B cell (primary cell): ENCODE results near the gene AGRN. TPM values are rescaled to one million over a fixed set of nuclear protein-coding genes. Genes with fewer than 3 reads are reported as not detected.

Experiments
- ATAC-seq: fragments of 200-7000 bp; cut with Tn5 transposase; one replicate; pipeline ENCODE4 v1.10.0; 2021; ENCODE audit warnings: low read depth, mild to moderate bottlenecking, moderate number of reproducible peaks, moderate library complexity
- CTCF ChIA-PET: fragments of 350-600 bp; sonication (Branson Sonifier 250); formaldehyde crosslinking; loops from one replicate; lab custom pipeline; 2021; ENCODE audit warnings: antibody characterized with exemption, inconsistent platforms; lab: Charles Lee
- POLR2A ChIA-PET: fragments of 350-600 bp; sonication (Branson Sonifier 250); formaldehyde crosslinking; loops from one replicate; lab custom pipeline; 2021; ENCODE audit warnings: antibody characterized with exemption; lab: Charles Lee
- DNase-seq: peaks from one replicate; pipeline ENCODE4 v3.0.0; 2013
- H2AFZ ChIP-seq: 2 replicates; pipeline ENCODE4 v1.6.1; 2012; ENCODE audit warnings: mild to moderate bottlenecking, low read depth, low read length; ENCODE audit not compliant: insufficient read depth, poor library complexity, severe bottlenecking
- H3K27ac ChIP-seq, 2 donors: 1 replicate in 1 of 2; 2 replicates in 1 of 2; pipeline ENCODE4 v1.5.1; 2012 to 2013; ENCODE audit warnings: low read length in 2 of 2, mild to moderate bottlenecking in 2 of 2, moderate library complexity in 1 of 2
- H3K27me3 ChIP-seq, 4 experiments: fragments of 200-600 bp in 1 of 4; sonication (generic) in 1 of 4; replicated peaks in 1 of 4; 1 replicate in 2 of 4; 2 replicates in 2 of 4; pipeline versions ENCODE4 v1.6.1 to v1.7.0; 2013 to 2016; ENCODE audit warnings: low read length in 3 of 4, mild to moderate bottlenecking in 2 of 4, mixed read lengths in 1 of 4, moderate library complexity in 1 of 4; ENCODE audit not compliant: insufficient read depth in 4 of 4, control insufficient read depth in 3 of 4; ENCODE audit errors: control extremely low read depth in 1 of 4
- H3K36me3 ChIP-seq, 2 experiments: replicated peaks in 1 of 2; 1 replicate in 1 of 2; 2 replicates in 1 of 2; pipeline versions ENCODE4 v1.6.1 to v1.7.1; 2013; ENCODE audit warnings: low read length in 1 of 2; ENCODE audit not compliant: insufficient read depth in 2 of 2, control insufficient read depth in 1 of 2; ENCODE audit errors: control extremely low read depth in 1 of 2, extremely low read depth in 1 of 2
- H3K4me1 ChIP-seq, 2 donors: fragments of 200-600 bp in 1 of 2; sonication (generic) in 1 of 2; 1 replicate in 1 of 2; 2 replicates in 1 of 2; pipeline versions ENCODE4 v1.5.1 to v1.6.1; 2013 to 2017; ENCODE audit warnings: low read length in 2 of 2; ENCODE audit not compliant: control insufficient read depth in 2 of 2, insufficient read depth in 2 of 2
- H3K4me2 ChIP-seq: replicated peaks from 2 replicates; pipeline ENCODE3; 2012; ENCODE audit warnings: mild to moderate bottlenecking, low read depth, low read length; ENCODE audit not compliant: poor library complexity, severe bottlenecking
- H3K4me3 ChIP-seq, 5 experiments: fragments of 200-600 bp in 1 of 5; sonication (generic) in 1 of 5; 1 replicate in 3 of 5; 2 replicates in 2 of 5; pipeline versions ENCODE4 v1.5.1 to v1.7.0; 2011 to 2016; ENCODE audit warnings: low read length in 4 of 5, mild to moderate bottlenecking in 4 of 5, low read depth in 2 of 5, control low read depth in 1 of 5, moderate library complexity in 1 of 5; ENCODE audit not compliant: insufficient read depth in 1 of 5; ENCODE audit errors: control extremely low read depth in 1 of 5, extremely low read depth in 1 of 5
- H3K79me2 ChIP-seq: fragments of 200-600 bp; sonication (generic); one replicate; pipeline ENCODE4 v1.6.0; 2016; ENCODE audit warnings: low read length; ENCODE audit not compliant: control insufficient read depth, insufficient read depth
- H3K9ac ChIP-seq: fragments of 200-600 bp; sonication (generic); 2 replicates; pipeline ENCODE4 v1.6.1; 2017; ENCODE audit warnings: mild to moderate bottlenecking, low read length, moderate library complexity
- H3K9me3 ChIP-seq, 3 donors: one replicate each; pipeline versions ENCODE4 v1.6.1 to v1.7.1; 2013; ENCODE audit warnings: low read length in 2 of 3; ENCODE audit not compliant: control insufficient read depth in 2 of 3, insufficient read depth in 1 of 3; ENCODE audit errors: control extremely low read depth in 1 of 3
- H4K20me1 ChIP-seq: 2 replicates; pipeline ENCODE4 v1.6.0; 2012; ENCODE audit warnings: mild to moderate bottlenecking, low read length; ENCODE audit not compliant: insufficient read depth, control insufficient read depth, poor library complexity, severe bottlenecking
- H3K27ac Mint-ChIP-seq: one replicate; pipeline ENCODE4 v1.8.0; 2021; ENCODE audit warnings: mixed read lengths
- H3K27me3 Mint-ChIP-seq: one replicate; pipeline ENCODE4 v1.8.0; 2021; ENCODE audit warnings: mixed read lengths
- H3K4me1 Mint-ChIP-seq: one replicate; pipeline ENCODE4 v1.8.0; 2021; ENCODE audit warnings: mixed read lengths
- H3K4me3 Mint-ChIP-seq: one replicate; pipeline ENCODE4 v1.8.0; 2021; ENCODE audit warnings: mixed read lengths
- H3K9me3 Mint-ChIP-seq: one replicate; pipeline ENCODE4 v1.8.0; 2022; ENCODE audit warnings: mixed read lengths; ENCODE audit not compliant: insufficient read depth
- EZH2 ChIP-seq: IDR thresholded peaks from 2 replicates; pipeline ENCODE4 v1.6.1; 2012; ENCODE audit warnings: borderline replicate concordance, low read depth, mild to moderate bottlenecking, moderate library complexity, low read length; ENCODE audit not compliant: insufficient read depth, poor library complexity, severe bottlenecking
- WGBS: methylation state at CpG from one replicate; pipeline ENCODE4 v1.1.5; 2013; ENCODE audit warnings: missing lambda C conversion rate; ENCODE audit not compliant: insufficient coverage; 5-methylcytosine and 5-hydroxymethylcytosine counted together
- intact Hi-C: fragments of 100-400 bp; cut with micrococcal nuclease; formaldehyde crosslinking; loops from one replicate; pipeline ENCODE4 v1.10.0; 2022
- polyA plus RNA-seq: library from polyadenylated mRNA; depleted of rRNA; stranded (reverse); fragments of >200 nt; gene quantifications from 2 replicates; pipeline ENCODE4 v1.2.3, GENCODE V29; 2012
- total RNA-seq, 2 donors: library from RNA; stranded (reverse); fragments of 120-200 nt in 1 of 2; gene quantifications; 1 replicate in 1 of 2; 2 replicates in 1 of 2; pipeline versions ENCODE4 v1.2.3 to v1.2.4, GENCODE V29; 2013 to 2022
- TF ChIP-seq, protein P1 (sequence below): fragments of 200-600 bp; IDR thresholded peaks from one replicate; pipeline ENCODE4 v1.8.0; 2022; ENCODE audit warnings: antibody characterized with exemption, mild to moderate bottlenecking

The AGRN gene
- total and polyA plus RNA-seq, 2 donors (not counting 1 experiment from before 2014, with no cell fraction given), result 7.3 to 31.3 TPM

DNA sequence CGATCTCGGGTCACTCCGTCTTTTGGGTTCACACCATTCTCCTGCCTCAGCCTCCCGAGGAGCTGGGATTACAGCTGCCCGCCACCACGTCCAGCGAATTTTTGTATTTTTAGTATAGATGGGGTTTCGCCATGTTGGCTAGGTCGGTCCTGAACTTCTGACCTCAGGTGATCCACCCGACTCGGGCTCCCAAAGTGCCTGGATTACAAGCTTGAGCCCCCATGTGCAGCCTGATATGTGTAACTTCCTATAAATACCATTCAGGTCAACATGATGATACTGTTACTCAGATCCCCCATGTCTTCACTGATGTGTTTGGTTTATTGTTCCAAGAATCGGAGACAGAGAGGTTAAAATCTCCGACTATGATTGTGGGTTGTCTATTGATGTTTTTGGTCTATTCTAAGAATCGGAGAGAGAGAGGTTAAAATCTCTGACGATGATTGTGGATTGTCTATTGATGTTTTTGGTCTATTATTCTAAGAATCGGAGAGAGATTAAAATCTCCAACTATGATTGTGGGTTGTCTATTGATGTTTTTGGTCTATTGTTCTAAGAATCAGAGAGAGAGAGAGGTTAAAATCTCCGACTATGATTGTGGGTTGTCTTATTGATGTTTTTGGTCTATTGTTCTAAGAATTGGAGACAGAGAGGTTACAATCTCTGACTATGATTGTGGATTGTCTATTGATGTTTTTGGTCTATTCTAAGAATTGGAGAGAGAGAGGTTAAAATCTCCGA is 78.9 kb downstream of the AGRN start:
- DNase-seq, result no peak
- H3K27ac Mint-ChIP-seq, result no peak overlapping the region

More for the DNA sequence above, 78.9 kb downstream of the AGRN start:
- Histone ChIP-seq H3K4me3 (no peak overlapping the region), H3K27me3 (no peaks in the 10 kb centered on the region), H3K4me2 (no peak overlapping the region), H3K79me2 (peaks cover 3% of the 10 kb centered on the region), H3K36me3 (no peaks in the 10 kb centered on the region), H3K27ac (no peak overlapping the region), H2AFZ (no peak overlapping the region), H3K4me1 (no peaks in the 10 kb centered on the region), H4K20me1 (peaks cover 4% of the 10 kb centered on the region), H3K9ac (no peak overlapping the region), H3K9me3 (peaks cover 3 to 6% (median 4%) of the 10 kb centered on the region in 3 donors)
- ATAC-seq, result no peak
- ChIA-PET CTCF (no interaction called here), POLR2A (no interaction called here)
- Mint-ChIP-seq H3K4me1 (no peaks in the 10 kb centered on the region), H3K4me3 (no peak overlapping the region), H3K27me3 (no peaks in the 10 kb centered on the region), H3K9me3 (no peaks in the 10 kb centered on the region)
- 99% methylated on average over 10 of the region's 18 CpGs for WGBS
- TF ChIP-seq, protein P1, sequence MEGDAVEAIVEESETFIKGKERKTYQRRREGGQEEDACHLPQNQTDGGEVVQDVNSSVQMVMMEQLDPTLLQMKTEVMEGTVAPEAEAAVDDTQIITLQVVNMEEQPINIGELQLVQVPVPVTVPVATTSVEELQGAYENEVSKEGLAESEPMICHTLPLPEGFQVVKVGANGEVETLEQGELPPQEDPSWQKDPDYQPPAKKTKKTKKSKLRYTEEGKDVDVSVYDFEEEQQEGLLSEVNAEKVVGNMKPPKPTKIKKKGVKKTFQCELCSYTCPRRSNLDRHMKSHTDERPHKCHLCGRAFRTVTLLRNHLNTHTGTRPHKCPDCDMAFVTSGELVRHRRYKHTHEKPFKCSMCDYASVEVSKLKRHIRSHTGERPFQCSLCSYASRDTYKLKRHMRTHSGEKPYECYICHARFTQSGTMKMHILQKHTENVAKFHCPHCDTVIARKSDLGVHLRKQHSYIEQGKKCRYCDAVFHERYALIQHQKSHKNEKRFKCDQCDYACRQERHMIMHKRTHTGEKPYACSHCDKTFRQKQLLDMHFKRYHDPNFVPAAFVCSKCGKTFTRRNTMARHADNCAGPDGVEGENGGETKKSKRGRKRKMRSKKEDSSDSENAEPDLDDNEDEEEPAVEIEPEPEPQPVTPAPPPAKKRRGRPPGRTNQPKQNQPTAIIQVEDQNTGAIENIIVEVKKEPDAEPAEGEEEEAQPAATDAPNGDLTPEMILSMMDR, result no peak
- no peak for TF ChIP-seq EZH2
- intact Hi-C loops, result no loop called here
